Erythroblast (primary cell): ENCODE results near the gene NOP56.

Experiments
- GATA1 ChIP-seq: IDR thresholded peaks from 2 replicates; pipeline ENCODE4 v1.6.1; 2011; ENCODE audit warnings: low read depth, mild to moderate bottlenecking, control low read depth, low read length, moderate library complexity
- POLR2A ChIP-seq: IDR thresholded peaks from 2 replicates; pipeline ENCODE4 v1.6.1; 2011; ENCODE audit warnings: mild to moderate bottlenecking, low read length

GRCh38 chr20:2700913-2701620 lies 48.6 kb downstream of the NOP56 start:
- TF ChIP-seq POLR2A (no peak), GATA1 (no peak)
